ENCODE results near the gene SLC6A17. TPM values are rescaled to one million over a fixed set of nuclear protein-coding genes. Genes with fewer than 3 reads are reported as not detected.

The SLC6A17 gene
- total RNA-seq (2014; rRNA removed; shearing (Covaris generic); ENCODE audit: low replicate concordance), result not detected in 2 replicates

DNA sequence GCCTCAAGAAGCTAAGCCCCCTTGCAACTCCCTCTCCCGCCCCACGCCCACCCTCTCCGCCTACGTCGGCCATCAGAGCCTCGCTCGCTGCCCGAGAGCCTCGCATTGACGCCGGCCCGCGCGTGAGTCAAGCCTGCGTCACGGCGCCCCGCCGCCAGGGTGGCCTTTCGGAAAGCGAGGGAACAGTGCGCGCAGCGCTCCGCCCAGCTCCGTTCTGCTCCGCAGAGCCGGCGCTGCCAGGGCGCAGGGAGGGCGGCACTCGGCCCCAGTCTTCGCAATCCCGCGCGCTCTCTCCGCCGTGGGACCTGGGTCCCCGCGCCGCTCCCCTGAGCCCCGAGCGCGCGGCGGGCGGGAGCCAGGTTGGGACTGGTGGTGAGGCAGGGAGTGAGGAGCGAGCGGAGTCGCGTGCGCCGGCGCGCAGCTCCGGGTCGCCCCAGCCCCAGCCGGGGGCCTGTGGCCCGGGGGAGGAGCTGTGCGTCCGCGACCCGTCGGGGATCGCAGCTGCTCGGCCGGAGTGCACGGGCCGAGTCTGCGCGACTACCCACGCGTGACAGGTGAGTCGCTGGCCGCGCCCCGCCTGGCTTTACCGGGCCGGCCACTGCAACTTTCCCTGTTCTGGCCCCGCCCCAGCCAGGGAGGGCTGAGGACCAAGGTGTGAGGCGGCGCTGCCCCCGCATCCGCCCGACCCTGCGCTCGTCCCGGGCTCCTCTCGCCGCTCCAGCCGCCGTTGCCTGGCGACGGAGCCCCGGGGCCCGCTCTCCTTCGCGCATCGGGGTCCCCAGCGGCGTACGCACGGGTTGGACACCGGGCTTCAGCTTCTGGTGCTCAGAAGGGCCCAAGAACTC, at the start of gene SLC6A17:
Gene SLC6A17 (plus strand): TSS at position 165 of the 845 bp plus-strand sequence. CDS start 16,436 bp downstream, outside the sequence.
- no peak within 1 kb of the TSS for H3K4me3 ChIP-seq (ENCODE audit: low read length)

DNA sequence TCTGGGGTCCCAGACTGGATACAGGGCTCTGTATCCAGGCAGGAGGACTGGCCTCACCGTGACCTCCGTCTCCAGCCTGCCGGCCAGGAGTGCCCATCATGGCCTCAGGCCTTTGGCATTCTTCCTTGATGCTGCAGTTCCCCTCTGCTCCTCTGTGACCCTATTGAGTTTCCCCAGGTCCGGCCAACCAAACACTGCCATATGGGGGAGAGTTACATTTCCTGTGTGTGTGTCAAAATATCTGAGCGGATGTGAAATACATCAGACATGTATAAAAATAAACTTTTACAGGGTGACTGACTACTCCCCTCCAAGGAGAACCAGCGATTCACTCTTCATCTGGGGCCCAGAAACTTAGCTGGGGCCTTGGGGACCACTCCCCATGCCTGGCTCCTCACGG, 48.2 kb upstream of the SLC6A17 start:
- peak overlapping the region; percentile 50 for H3K27ac ChIP-seq (ENCODE audit: low read length)
- no peak overlapping the region for H3K4me3 ChIP-seq (ENCODE audit: low read length)
- no peaks in the 10 kb centered on the region for H3K79me2 ChIP-seq (ENCODE audit: low read length)
- no peaks in the 10 kb centered on the region for H3K27me3 ChIP-seq (ENCODE audit: low read length)
- peak overlapping the region; percentile 51; the same call in 1 of the 2 replicates for H3K9ac ChIP-seq (ENCODE audit: low read length)
- H3K36me3 ChIP-seq (ENCODE audit: insufficient read depth, low read length), result no peaks in the 10 kb centered on the region
- no peaks in the 10 kb centered on the region for H3K9me3 ChIP-seq (ENCODE audit: low read length)
- no peak overlapping the region for H3K4me2 ChIP-seq (ENCODE audit: low read depth, low read length, poor library complexity, severe bottlenecking)
- H4K20me1 ChIP-seq (ENCODE audit: insufficient read depth, low read depth, low read length), result no peaks in the 10 kb centered on the region
- H3K9me2 ChIP-seq (replicated peaks; ENCODE audit: insufficient read depth, low read length), result no peaks in the 10 kb centered on the region
- DNase-seq, result peak; percentile 47
- peaks cover 66% of the 10 kb centered on the region for H3K4me1 ChIP-seq (ENCODE audit: low read length)
- H2AFZ ChIP-seq (ENCODE audit: low read length), result no peak overlapping the region

More for the DNA sequence above, at the start of gene SLC6A17:
- Histone ChIP-seq H3K4me2 (ENCODE audit: low read depth, low read length, poor library complexity, severe bottlenecking) (no peak within 1 kb of the TSS), H3K36me3 (ENCODE audit: insufficient read depth, low read length) (no peaks in the 10 kb centered on the region), H4K20me1 (ENCODE audit: insufficient read depth, low read depth, low read length) (0 out of 2 replicates have a peak, but pooled peaks cover 3% of the 10 kb centered on the region), H2AFZ (ENCODE audit: low read length) (no peak within 1 kb of the TSS), H3K4me1 (ENCODE audit: low read length) (peaks cover 50% of the 10 kb centered on the region), H3K27me3 (ENCODE audit: low read length) (no peaks in the 10 kb centered on the region), H3K9ac (ENCODE audit: low read length) (no peak within 1 kb of the TSS), H3K79me2 (ENCODE audit: low read length) (no peaks in the 10 kb centered on the region), H3K9me3 (ENCODE audit: low read length) (no peaks in the 10 kb centered on the region), H3K9me2 (replicated peaks; ENCODE audit: insufficient read depth, low read length) (no peaks in the 10 kb centered on the region), H3K27ac (ENCODE audit: low read length) (no peak within 1 kb of the TSS)
- no peak for DNase-seq

DNA sequence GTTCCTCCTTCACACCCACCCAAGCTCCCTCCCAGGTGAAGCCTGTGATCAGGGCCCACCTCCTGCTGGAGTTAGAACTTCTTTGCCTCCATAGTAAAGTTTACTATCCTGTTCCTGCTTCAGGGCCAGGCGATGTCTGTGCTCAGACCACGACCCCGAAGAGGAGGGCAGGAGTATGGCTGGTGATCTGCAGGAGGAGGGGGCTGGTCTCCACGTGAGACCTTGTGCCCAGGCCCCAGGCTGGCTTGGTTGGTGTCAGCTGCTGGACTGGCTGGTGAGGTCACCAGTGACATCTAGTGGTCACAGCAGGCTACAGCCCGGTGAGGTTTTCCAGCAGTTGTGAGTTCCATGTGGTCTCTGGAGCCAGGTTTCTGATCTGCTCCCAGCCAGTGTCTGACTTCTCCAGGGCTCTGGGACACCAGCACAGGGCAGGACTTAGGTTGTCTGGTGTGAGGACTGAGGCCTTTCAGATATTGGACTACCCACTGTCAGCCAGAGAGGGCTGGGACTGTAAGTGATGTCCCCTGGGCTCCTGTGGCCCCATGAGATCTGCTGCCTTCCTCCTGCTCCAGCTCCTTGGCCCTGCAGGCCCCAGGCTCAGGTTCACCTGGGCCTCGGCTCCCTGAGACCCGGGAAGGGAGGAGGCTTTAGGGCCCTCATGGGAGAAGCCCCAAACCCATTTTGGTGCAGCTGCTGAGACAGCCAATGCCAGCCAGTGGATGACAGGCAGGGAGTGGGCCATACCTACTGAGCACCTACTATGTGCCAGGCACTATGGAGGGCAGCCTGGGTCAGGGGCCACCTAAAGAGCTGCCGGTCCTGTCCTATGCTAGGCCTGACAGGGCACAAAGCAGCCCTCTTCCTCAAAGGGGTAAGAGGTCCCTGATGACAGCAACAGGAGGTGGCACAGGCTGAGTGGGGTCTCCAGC, 44.0 kb upstream of the SLC6A17 start:
- H3K9ac ChIP-seq (ENCODE audit: low read length), result peak overlapping the region; percentile 41

DNA sequence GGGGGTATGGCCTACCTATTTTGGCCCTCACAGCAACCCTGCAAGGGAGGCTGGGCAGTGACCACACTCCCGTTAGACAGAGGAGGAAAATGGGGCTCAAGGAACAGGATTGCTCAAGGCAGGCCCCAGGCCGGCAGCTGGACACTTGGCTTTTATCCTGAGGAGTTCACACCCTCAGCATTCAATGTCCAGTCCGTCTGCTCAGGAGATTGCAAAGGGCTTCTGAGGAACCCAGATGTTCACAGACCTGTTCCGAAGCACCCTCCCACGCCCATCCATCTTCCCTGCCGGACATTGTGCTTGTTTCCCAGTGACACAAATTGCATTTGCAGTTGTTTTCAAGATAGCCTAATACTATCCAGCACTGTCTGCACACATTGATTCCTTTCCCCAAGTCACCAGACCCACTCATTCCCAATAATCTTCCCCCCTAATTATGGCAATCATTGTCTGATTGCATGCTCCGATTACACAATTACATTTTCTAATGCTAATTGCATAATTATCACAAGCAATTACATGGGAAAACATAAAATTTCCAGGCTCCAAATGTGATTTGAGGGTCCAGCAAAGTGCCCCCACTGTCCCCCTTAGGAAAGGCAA, 42.3 kb upstream of the SLC6A17 start:
- no peaks in the 10 kb centered on the region for H3K36me3 ChIP-seq (ENCODE audit: insufficient read depth, low read length)
- H2AFZ ChIP-seq (ENCODE audit: low read length), result no peak overlapping the region
- peaks cover 90% of the 10 kb centered on the region for H3K4me1 ChIP-seq (ENCODE audit: low read length)
- no peak overlapping the region for H3K4me3 ChIP-seq (ENCODE audit: low read length)
- H4K20me1 ChIP-seq (ENCODE audit: insufficient read depth, low read depth, low read length), result no peaks in the 10 kb centered on the region
- H3K27me3 ChIP-seq (ENCODE audit: low read length), result no peaks in the 10 kb centered on the region
- peak overlapping the region; percentile 80 for H3K27ac ChIP-seq (ENCODE audit: low read length)
- no peaks in the 10 kb centered on the region for H3K79me2 ChIP-seq (ENCODE audit: low read length)
- peak overlapping the region; percentile 62 for H3K9ac ChIP-seq (ENCODE audit: low read length)
- H3K9me2 ChIP-seq (replicated peaks; ENCODE audit: insufficient read depth, low read length), result no peaks in the 10 kb centered on the region
- DNase-seq, result no peak
- no peak overlapping the region for H3K4me2 ChIP-seq (ENCODE audit: low read depth, low read length, poor library complexity, severe bottlenecking)
- H3K9me3 ChIP-seq (ENCODE audit: low read length), result no peaks in the 10 kb centered on the region

More for the DNA sequence above, 44.0 kb upstream of the SLC6A17 start:
- Histone ChIP-seq H3K27me3 (ENCODE audit: low read length) (no peaks in the 10 kb centered on the region), H3K36me3 (ENCODE audit: insufficient read depth, low read length) (no peaks in the 10 kb centered on the region), H3K4me2 (ENCODE audit: low read depth, low read length, poor library complexity, severe bottlenecking) (no peak overlapping the region), H3K9me3 (ENCODE audit: low read length) (no peaks in the 10 kb centered on the region), H2AFZ (ENCODE audit: low read length) (no peak overlapping the region), H3K4me1 (ENCODE audit: low read length) (peaks cover 91% of the 10 kb centered on the region), H4K20me1 (ENCODE audit: insufficient read depth, low read depth, low read length) (no peaks in the 10 kb centered on the region), H3K27ac (ENCODE audit: low read length) (peak overlapping the region; percentile 80), H3K79me2 (ENCODE audit: low read length) (no peaks in the 10 kb centered on the region), H3K9me2 (replicated peaks; ENCODE audit: insufficient read depth, low read length) (no peaks in the 10 kb centered on the region), H3K4me3 (ENCODE audit: low read length) (no peak overlapping the region)
- peak; percentile 85 for DNase-seq

DNA sequence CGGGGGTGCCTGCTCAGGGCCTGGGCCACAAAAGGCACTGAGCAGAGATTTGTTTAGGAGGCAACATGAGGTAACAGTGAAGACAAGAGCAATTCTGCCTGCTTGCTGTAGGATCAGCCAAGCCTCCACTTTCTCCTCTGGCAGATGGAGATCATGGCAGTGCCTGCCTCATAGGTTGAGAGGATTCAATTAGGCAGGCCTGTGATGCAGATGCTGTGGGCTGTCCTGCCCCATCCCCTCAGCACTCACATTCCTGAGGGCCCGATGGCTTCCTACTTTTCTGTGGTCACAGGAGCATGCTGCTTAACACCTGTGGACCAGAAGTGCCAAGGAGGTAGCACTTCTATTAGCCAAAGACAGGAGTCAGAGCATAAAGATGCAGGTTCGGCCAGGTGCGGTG, 39.2 kb upstream of the SLC6A17 start:
- H2AFZ ChIP-seq (ENCODE audit: low read length), result no peak overlapping the region
- no peaks in the 10 kb centered on the region for H3K27me3 ChIP-seq (ENCODE audit: low read length)
- peaks cover 84% of the 10 kb centered on the region for H3K4me1 ChIP-seq (ENCODE audit: low read length)
- H3K9me3 ChIP-seq (ENCODE audit: low read length), result no peaks in the 10 kb centered on the region
- H3K4me2 ChIP-seq (ENCODE audit: low read depth, low read length, poor library complexity, severe bottlenecking), result peak overlapping the region; percentile 31
- no peaks in the 10 kb centered on the region for H3K36me3 ChIP-seq (ENCODE audit: insufficient read depth, low read length)
- DNase-seq, result no peak
- H3K27ac ChIP-seq (ENCODE audit: low read length), result peak overlapping the region; percentile 80
- H3K79me2 ChIP-seq (ENCODE audit: low read length), result no peaks in the 10 kb centered on the region
- H3K9me2 ChIP-seq (replicated peaks; ENCODE audit: insufficient read depth, low read length), result no peaks in the 10 kb centered on the region
- H3K9ac ChIP-seq (ENCODE audit: low read length), result peak overlapping the region; percentile 45
- H3K4me3 ChIP-seq (ENCODE audit: low read length), result no peak overlapping the region
- H4K20me1 ChIP-seq (ENCODE audit: insufficient read depth, low read depth, low read length), result no peaks in the 10 kb centered on the region

DNA sequence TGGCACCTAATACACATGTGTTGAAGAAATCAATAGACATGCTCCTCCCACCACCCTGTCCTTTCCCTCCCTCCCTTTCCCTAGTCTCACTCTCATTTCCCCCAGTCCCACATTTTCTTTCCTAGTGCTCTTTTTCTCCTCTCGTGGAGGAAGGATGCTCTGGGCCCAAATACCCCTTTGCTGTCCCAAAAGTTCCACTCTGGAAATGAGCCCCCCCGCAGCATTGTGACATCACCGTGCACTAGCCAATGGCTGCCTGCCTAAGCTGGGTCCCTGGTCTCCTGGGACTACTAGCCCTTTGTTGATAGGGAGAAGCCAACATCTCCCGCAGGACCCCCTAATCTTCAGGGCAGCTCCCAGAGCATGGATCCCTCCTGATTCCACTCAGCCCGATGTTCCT, 38.2 kb upstream of the SLC6A17 start, which contains the start of gene UBL4B:
Gene UBL4B (plus strand): TSS at position 301 of the 400 bp plus-strand sequence. CDS start 92 bp downstream, at position 393.
- peaks cover 73% of the 10 kb centered on the region for H3K4me1 ChIP-seq (ENCODE audit: low read length)
- no peak for DNase-seq
- no peak within 1 kb of the TSS for H3K4me3 ChIP-seq (ENCODE audit: low read length)
- H3K4me2 ChIP-seq (ENCODE audit: low read depth, low read length, poor library complexity, severe bottlenecking), result peak within 1 kb of the TSS; percentile 31
- no peak within 1 kb of the TSS for H2AFZ ChIP-seq (ENCODE audit: low read length)
- H3K36me3 ChIP-seq (ENCODE audit: insufficient read depth, low read length), result no peaks in the 10 kb centered on the region
- no peaks in the 10 kb centered on the region for H4K20me1 ChIP-seq (ENCODE audit: insufficient read depth, low read depth, low read length)
- H3K9ac ChIP-seq (ENCODE audit: low read length), result peak within 1 kb of the TSS; percentile 50
- H3K9me3 ChIP-seq (ENCODE audit: low read length), result no peaks in the 10 kb centered on the region
- H3K9me2 ChIP-seq (replicated peaks; ENCODE audit: insufficient read depth, low read length), result no peaks in the 10 kb centered on the region
- H3K79me2 ChIP-seq (ENCODE audit: low read length), result no peaks in the 10 kb centered on the region
- H3K27me3 ChIP-seq (ENCODE audit: low read length), result no peaks in the 10 kb centered on the region
- H3K27ac ChIP-seq (ENCODE audit: low read length), result peak within 1 kb of the TSS; percentile 80

DNA sequence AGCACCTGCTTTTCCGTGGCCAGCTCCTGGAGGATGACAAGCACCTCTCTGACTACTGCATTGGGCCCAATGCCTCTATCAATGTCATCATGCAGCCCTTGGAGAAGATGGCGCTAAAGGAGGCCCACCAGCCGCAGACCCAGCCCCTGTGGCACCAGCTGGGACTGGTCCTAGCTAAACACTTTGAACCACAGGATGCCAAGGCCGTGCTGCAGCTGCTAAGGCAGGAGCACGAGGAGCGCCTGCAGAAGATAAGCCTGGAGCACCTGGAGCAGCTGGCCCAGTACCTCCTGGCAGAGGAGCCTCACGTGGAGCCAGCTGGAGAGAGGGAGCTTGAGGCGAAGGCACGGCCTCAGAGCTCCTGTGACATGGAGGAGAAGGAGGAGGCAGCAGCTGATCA, 37.6 kb upstream of the SLC6A17 start:
- Histone ChIP-seq H3K9me3 (ENCODE audit: low read length) (no peaks in the 10 kb centered on the region), H3K4me2 (ENCODE audit: low read depth, low read length, poor library complexity, severe bottlenecking) (no peak overlapping the region), H3K27me3 (ENCODE audit: low read length) (no peaks in the 10 kb centered on the region)

More for the DNA sequence above, 37.6 kb upstream of the SLC6A17 start:
- Histone ChIP-seq H2AFZ (ENCODE audit: low read length) (no peak overlapping the region), H3K4me3 (ENCODE audit: low read length) (no peak overlapping the region), H3K27ac (ENCODE audit: low read length) (peak overlapping the region; percentile 80), H4K20me1 (ENCODE audit: insufficient read depth, low read depth, low read length) (no peaks in the 10 kb centered on the region), H3K9me2 (replicated peaks; ENCODE audit: insufficient read depth, low read length) (no peaks in the 10 kb centered on the region), H3K4me1 (ENCODE audit: low read length) (peaks cover 73% of the 10 kb centered on the region), H3K9ac (ENCODE audit: low read length) (peak overlapping the region; percentile 50), H3K36me3 (ENCODE audit: insufficient read depth, low read length) (no peaks in the 10 kb centered on the region), H3K79me2 (ENCODE audit: low read length) (no peaks in the 10 kb centered on the region)
- DNase-seq, result no peak

All from Karpas-422 (cell line).